Activated naive CD4-positive, alpha-beta T cell treated with anti-CD3 and anti-CD28 coated beads, Interleukin-2, amount 50 U/mL, for 24 hours (primary cell): Measurements from ENCODE around the gene ZNF217.
"Not testable (repeated sequence)": the region's sequence is repeated elsewhere in the genome, so short reads cannot be mapped to it uniquely, and the experiment has no call there.

ENCODE experiments used
- H3K27ac Mint-ChIP-seq: one replicate; pipeline ENCODE4 v1.8.0; 2021; ENCODE audit warnings: mild to moderate bottlenecking, mixed read lengths
- H3K27me3 Mint-ChIP-seq: one replicate; pipeline ENCODE4 v1.8.0; 2021; ENCODE audit warnings: mixed read lengths
- H3K36me3 Mint-ChIP-seq: one replicate; pipeline ENCODE4 v1.8.0; 2021; ENCODE audit warnings: mixed read lengths
- H3K4me1 Mint-ChIP-seq: one replicate; pipeline ENCODE4 v1.8.0; 2021; ENCODE audit warnings: mixed read lengths
- H3K4me3 Mint-ChIP-seq: one replicate; pipeline ENCODE4 v1.8.0; 2021; ENCODE audit warnings: mild to moderate bottlenecking, mixed read lengths
- H3K9me3 Mint-ChIP-seq: one replicate; pipeline ENCODE4 v1.8.0; 2021; ENCODE audit warnings: mixed read lengths

ZNF217 gene

DNA sequence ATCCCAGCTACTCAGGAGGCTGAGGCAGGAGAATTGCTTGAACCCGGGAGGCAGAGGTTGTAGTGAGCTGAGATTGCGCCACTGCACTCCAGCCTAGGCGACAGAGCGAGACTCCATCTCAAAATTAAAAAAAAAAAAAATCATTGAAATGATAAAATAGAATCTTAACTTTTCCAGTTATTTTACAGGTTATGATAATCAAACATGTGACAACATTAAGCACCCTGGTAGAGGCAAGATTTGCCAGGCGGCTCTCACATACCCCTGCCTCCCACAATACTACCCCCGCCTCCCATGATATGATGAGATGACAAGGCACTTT is 41.1 kb downstream of the ZNF217 start:
- H3K27me3 Mint-ChIP-seq, H3K9me3 Mint-ChIP-seq, H3K27ac Mint-ChIP-seq, H3K4me3 Mint-ChIP-seq, H3K4me1 Mint-ChIP-seq, H3K36me3 Mint-ChIP-seq: not testable (repeated sequence)

DNA sequence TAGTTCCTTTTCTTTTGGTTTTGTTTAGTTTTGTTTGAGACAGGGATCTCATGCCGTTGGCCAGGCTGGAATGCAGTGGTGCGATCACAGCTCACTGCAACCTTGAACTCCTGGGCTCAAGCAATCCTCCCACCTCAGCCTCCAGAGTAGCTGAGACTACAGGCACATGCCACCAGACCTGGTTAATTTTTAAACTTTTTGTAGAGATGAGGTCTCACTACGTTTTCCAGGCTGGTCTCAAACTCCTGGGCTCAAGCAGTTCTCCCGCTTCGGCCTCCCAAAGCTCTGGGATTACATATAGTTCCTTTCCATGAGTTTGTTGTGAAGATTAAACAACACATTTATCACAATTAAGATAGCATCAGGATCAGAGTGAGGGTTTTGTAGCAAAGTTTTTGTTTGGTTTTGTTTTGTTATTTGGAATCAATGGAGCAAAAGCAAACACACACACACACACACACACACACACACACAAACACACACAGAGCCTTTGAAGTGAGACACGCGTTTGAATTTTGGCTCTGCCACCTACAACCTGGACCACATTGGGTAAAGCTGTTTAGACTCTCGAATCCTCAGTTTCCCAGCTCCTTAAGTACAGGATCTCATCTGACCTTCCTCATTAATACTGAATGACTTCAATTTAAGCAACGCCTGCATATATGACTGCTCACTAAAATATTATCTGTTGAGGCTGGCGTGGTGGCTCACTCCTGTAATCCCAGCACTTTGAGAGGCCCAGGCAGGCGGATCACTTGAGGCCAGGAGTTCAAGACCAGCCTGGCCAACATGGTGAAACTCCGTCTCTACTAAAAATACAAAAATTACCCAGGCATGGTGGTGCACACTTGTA is 41.7 kb downstream of the ZNF217 start:
- H3K4me3 Mint-ChIP-seq, H3K27me3 Mint-ChIP-seq, H3K9me3 Mint-ChIP-seq, H3K36me3 Mint-ChIP-seq, H3K27ac Mint-ChIP-seq, H3K4me1 Mint-ChIP-seq: not testable (repeated sequence)

DNA sequence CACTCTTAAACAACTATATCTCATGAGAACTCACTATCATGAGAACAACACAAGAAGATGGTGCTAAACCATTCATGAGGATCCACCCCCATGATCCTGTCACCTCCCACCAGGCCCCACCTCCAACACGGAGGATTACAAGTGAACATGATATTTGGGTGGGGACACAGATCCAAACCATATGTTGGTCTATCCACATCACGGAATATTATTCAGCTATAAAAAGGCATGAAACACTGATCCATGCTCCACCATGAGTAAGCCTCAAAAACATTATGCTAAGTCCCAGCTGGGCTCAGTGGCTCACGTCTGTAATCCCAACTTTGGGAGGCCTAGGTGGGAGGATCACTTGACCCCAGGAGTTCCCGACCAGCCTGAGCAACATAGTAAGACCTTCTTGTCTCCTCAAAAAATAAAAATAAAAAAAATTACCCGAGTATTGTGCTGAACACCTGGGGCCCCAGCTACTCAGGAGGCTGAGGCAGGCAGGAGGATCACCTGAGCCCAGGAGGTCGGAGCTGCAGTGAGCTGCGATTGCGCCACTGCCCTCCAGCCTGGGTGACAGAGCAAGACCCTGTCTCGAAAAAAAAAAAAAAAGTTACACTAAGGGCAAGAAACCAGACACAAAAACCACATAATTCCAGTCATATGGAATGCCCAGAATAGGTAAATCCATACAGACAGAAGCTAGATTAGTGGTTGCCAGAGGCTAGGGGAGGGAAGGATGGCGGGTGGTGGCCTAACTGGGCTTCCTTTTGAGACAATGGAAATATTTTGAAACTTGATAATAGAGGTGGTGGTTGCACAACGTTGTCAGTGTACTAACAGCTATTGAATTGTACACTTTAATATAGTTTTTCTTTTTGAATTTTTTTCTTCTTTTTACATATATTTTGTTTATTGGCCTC is 43.1 kb downstream of the ZNF217 start:
- Mint-ChIP-seq H3K4me1 (peaks cover 6% of the 10 kb centered on the region), H3K27ac (no peak overlapping the region), H3K4me3 (no peak overlapping the region), H3K36me3 (no peaks in the 10 kb centered on the region), H3K9me3 (no peaks in the 10 kb centered on the region), H3K27me3 (no peaks in the 10 kb centered on the region)

DNA sequence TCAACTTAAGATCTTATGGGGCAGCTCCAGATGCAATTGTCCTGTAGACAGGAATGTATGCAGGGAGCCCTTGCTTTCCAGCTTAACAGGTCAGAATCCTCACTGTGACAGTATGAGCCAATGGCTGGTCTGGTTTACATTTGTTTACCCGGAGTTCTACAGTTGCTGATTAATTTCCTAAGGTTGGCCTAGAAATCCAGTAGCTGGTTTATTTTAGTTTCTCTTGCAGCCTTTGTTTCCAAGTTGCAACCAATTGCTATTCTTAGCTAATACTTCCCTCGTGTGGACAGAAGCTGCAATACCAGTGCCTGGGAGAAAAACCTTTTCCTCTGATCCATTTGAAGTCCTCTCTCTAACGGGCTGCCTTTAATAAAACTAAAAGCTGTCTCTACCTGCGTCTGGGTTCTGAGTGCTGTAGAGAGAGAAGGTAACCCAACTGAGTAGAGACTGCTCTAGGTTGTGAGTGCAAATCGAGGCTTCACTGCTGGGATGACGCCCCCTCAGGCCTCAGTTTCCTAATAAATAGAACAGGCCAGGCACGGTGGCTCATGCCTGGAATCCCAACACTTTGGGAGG is 45.9 kb downstream of the ZNF217 start:
- no peaks in the 10 kb centered on the region for H3K9me3 Mint-ChIP-seq
- no peaks in the 10 kb centered on the region for H3K36me3 Mint-ChIP-seq
- no peak overlapping the region for H3K4me3 Mint-ChIP-seq
- no peak overlapping the region for H3K27ac Mint-ChIP-seq
- no peaks in the 10 kb centered on the region for H3K27me3 Mint-ChIP-seq
- H3K4me1 Mint-ChIP-seq, result peaks cover 6% of the 10 kb centered on the region

DNA sequence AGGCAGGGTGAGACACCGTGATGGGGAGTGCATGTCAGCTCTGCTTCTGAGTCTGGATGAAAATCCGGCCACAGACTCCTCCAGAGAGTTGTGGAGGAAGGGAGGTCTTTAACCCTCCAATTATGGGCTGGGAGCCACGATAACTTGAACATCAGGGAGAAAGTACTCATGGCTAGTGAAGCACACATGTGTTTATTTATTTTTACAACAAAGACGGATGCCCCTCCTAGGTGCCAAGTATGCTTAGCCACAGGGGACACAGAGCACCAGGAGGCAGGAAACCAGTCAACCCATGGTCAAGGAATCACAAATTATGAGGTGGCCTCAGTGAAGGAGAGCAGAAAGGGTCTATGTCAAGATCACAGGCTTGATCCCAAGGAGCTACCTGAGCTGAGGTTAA is 54.1 kb downstream of the ZNF217 start:
- Mint-ChIP-seq H3K36me3 (no peaks in the 10 kb centered on the region), H3K4me1 (no peaks in the 10 kb centered on the region), H3K27me3 (no peaks in the 10 kb centered on the region), H3K27ac (no peak overlapping the region), H3K4me3 (no peak overlapping the region), H3K9me3 (no peaks in the 10 kb centered on the region)

DNA sequence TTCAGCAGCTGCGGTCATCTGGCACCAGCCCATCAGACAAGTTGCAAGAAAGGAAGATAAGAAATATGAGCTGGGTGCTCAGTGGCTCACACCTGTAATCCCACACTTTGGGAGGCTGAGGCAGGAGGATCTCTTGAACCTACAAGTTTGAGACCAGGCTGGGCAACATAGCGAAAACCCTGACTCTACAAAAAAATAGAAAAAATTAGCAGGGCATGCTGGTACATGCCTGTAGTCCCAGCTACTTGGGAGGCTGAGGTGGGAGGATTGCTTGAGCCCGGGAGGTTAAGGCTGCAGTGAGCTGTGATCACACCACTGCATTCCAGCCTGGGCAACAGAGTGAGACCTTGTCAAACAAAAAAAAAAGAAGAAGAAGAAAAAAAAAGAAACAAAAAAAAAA is 57.3 kb downstream of the ZNF217 start:
- H3K4me3 Mint-ChIP-seq, H3K36me3 Mint-ChIP-seq, H3K27me3 Mint-ChIP-seq, H3K9me3 Mint-ChIP-seq, H3K4me1 Mint-ChIP-seq: not testable (repeated sequence)
- peak overlapping the region; percentile 41 for H3K27ac Mint-ChIP-seq

DNA sequence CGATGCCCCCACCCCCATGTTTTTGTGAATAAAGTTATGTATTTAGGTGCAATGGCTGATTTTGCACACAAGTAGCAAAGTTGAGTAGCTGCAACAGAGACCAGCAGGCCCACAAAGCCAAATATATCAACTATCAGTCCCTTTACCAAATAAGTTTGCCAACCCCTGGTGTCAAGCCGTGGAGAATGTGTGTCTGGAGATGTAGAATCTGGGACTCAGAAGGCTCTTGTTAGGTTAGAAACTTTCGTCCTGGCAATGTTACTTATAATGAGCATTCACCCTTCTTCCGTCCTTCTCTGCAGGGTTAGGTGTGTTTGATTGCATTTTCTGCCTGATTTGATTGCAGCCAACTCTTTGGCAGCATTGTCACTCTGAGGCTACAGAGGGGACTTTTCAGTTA is 57.8 kb downstream of the ZNF217 start:
- Mint-ChIP-seq H3K4me1 (no peaks in the 10 kb centered on the region), H3K27ac (no peak overlapping the region), H3K36me3 (no peaks in the 10 kb centered on the region)

DNA sequence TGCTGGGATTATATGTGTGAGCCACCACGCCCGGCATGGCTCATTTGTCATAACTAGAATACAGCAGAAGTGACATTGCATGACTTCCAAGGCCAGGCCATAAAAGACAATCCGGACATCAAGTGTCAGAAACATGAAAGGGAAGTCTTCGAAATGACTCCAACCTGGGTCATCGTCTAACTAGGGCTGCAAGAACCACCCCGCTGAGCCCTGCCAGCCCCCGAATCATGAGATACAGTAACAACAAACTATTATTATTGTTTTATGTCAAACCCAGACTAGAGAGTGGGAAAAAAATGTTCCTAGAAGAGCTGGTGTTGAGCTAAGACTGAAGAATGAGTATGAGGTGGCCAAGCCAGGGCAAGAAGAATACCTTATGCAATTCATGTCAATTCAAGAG is 59.6 kb downstream of the ZNF217 start:
- Mint-ChIP-seq H3K27ac (no peak overlapping the region), H3K36me3 (no peaks in the 10 kb centered on the region), H3K4me3 (no peak overlapping the region), H3K4me1 (no peaks in the 10 kb centered on the region), H3K27me3 (no peaks in the 10 kb centered on the region), H3K9me3 (no peaks in the 10 kb centered on the region)

More for the DNA sequence above, 57.8 kb downstream of the ZNF217 start:
- Mint-ChIP-seq H3K27me3 (no peaks in the 10 kb centered on the region), H3K4me3 (no peak overlapping the region), H3K9me3 (no peaks in the 10 kb centered on the region)

DNA sequence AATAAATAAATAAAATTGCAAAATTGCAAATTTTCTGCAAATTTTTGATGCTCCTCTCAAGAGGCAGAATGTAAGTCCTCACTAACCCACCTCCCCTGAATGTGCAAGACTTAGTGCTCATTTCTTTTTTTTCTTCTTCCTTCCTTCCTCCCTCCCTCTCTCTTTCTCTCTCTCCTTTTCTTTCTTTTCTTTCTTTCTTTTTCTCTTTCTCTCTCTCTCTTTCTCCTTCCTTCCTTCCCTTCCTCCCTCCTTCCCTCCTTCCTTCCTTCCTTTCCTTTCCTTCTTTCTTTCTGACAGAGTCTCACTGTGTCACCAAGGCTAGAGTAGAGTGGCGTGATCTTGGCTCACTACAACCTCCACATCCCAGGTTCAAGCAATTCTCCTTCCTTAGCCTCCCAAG is 60.1 kb downstream of the ZNF217 start:
- Mint-ChIP-seq H3K27ac (no peak overlapping the region), H3K36me3 (peaks cover 2% of the 10 kb centered on the region), H3K9me3 (no peaks in the 10 kb centered on the region), H3K27me3 (no peaks in the 10 kb centered on the region), H3K4me1 (no peaks in the 10 kb centered on the region), H3K4me3 (no peak overlapping the region)

DNA sequence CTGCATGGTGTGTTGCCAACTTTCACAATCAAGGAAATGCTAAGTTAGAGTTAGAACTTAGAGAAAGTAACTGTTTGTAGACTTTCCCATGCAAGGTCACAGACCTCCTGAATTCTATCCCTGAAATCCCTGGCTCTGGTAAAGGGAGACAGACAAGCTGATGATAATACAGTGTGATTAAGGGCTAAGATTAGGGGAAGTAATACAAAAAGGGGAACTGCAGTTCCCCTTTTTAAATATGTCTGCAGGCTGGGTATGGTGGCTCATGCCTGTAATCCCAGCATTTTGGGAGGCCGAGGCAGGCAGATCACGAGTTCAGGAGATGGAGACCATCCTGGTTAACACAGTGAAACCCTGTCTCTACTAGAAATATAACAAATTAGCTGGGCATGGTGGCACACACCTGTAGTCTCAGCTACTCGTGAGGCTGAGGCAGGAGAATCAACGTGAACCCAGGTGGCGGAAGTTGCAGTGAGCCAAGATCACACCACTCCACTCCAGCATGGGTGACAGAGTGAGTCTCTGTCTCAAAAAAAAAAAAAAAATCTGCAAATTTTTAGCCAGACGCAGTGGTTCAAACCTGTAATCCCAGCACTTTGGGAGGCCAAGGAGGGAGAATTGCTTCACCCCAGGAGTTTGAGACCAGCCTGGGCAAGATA is 60.9 kb downstream of the ZNF217 start:
- not testable (repeated sequence) for H3K27me3 Mint-ChIP-seq, H3K36me3 Mint-ChIP-seq, H3K9me3 Mint-ChIP-seq, H3K27ac Mint-ChIP-seq, H3K4me1 Mint-ChIP-seq, H3K4me3 Mint-ChIP-seq

DNA sequence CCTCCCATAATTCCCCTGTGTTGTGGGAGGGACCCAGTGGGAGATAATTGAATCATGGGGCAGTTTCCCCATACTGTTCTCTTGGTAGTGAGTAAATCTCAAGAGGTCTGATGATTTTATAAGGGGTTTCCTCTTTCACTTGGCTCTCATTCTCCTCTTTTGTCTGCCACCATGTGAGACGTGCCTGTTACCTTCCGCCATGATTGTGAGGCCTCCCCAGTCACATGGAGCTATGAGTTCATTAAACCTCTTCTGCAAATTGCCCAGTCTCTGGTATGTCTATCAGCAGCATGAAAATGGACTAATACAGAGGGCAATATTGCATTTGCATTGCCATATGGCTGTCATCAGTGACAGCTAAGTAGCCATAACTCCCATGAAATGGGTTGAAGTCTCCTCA is 63.2 kb downstream of the ZNF217 start:
- H3K36me3 Mint-ChIP-seq, result peaks cover 2% of the 10 kb centered on the region
- H3K9me3 Mint-ChIP-seq, result no peaks in the 10 kb centered on the region
- no peaks in the 10 kb centered on the region for H3K4me1 Mint-ChIP-seq
- H3K27ac Mint-ChIP-seq, result no peak overlapping the region
- H3K27me3 Mint-ChIP-seq, result no peaks in the 10 kb centered on the region
- no peak overlapping the region for H3K4me3 Mint-ChIP-seq

DNA sequence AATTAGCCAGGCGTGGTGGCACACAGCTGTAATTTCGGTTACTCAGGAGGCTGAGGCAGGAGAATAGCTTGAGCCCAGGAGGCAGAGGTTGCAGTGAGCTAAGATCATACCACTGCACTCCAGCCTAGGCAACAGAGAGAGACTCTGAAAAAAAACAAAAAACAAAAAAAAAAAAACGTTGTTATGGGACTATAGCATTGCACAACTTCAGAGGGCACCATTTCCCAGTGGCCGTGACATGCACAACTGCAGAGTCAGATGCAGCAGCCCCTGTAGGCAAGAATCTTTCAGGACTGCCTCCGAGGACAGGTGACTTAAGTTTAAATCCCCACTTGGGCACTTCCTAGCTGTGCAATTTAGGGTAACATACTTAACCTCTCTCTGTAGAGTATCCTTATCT is 64.0 kb downstream of the ZNF217 start:
- Mint-ChIP-seq H3K4me3 (no peak overlapping the region), H3K9me3 (no peaks in the 10 kb centered on the region), H3K27me3 (no peaks in the 10 kb centered on the region), H3K36me3 (peaks cover 2% of the 10 kb centered on the region), H3K4me1 (no peaks in the 10 kb centered on the region), H3K27ac (no peak overlapping the region)

DNA sequence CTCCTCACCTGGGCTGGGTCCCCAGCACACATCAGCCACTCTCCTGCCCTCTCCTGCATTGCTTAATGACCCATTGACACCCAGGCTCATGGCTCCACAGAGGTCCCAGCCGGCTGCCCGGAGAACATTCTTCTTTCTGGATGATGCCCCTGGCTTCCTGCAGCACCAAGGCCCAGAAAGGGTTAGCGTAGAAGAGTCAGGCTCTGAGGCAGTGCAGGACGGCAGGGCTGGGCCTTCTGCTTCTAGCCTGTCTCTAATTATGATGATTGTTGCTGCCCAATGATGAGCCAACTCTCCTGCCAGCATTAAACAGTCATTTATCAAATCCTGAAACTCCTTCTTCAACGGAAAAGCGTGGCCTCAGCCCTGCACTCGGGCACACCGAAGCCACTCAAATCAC is 66.4 kb downstream of the ZNF217 start:
- H3K36me3 Mint-ChIP-seq, result peaks cover 2% of the 10 kb centered on the region
- no peaks in the 10 kb centered on the region for H3K4me1 Mint-ChIP-seq
- no peaks in the 10 kb centered on the region for H3K9me3 Mint-ChIP-seq
- no peak overlapping the region for H3K27ac Mint-ChIP-seq
- no peak overlapping the region for H3K4me3 Mint-ChIP-seq
- H3K27me3 Mint-ChIP-seq, result no peaks in the 10 kb centered on the region

DNA sequence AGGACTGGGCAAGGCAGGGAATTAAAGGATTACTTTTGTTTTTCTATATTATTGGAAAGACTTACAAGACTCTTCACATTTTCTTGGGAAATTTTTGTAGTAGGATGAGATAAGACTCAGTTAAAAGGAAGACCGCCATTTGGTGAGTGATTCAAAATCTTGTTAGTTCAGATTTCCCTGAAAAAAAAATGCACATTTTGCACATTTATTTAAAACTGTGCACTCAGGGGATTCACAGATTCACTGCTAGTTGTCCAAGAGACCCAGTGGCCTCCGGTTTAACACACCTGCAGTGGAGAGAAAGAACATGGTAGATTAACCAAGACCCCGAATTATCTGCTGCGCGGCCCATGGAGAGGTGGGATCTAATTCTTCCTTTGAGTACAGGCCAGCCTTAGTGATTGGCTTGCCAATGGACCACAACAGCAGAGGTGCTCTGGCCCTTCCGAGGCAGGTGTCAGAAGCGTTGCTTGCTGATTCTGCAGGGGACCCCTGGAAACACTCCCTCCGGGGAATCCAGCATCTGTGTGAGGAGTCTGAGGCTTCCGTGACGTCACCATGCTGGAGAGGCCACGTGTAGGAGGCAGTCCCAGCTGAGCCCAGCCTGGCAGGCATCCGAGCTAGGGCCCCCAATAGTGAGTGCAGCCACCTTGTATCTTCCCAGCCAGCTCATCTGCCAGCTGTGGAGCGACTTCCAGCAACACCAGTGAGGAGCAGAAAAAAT is 68.9 kb downstream of the ZNF217 start:
- Mint-ChIP-seq H3K27me3 (no peaks in the 10 kb centered on the region), H3K4me1 (no peaks in the 10 kb centered on the region), H3K9me3 (no peaks in the 10 kb centered on the region), H3K36me3 (peaks cover 2% of the 10 kb centered on the region), H3K27ac (no peak overlapping the region), H3K4me3 (no peak overlapping the region)

DNA sequence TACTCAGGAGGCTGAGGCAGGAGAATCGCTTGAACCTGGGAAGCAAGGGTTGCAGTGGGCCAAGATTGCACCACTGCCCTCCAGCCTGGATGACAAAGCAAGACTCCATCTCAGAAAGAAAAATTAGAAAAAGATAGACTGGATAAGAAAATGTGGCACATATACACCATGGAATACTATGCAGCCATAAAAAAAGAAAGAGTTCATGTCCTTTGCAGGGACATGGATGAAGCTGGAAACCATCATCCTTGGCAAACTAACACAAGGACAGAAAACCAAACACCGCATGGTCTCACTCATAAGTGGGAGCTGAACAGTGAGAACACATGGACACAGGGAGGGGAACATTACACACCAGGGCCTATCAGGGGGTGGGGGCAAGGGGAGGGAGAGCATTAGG is 70.0 kb downstream of the ZNF217 start:
- H3K36me3 Mint-ChIP-seq, H3K4me3 Mint-ChIP-seq, H3K9me3 Mint-ChIP-seq, H3K27ac Mint-ChIP-seq, H3K27me3 Mint-ChIP-seq, H3K4me1 Mint-ChIP-seq: not testable (repeated sequence)
